Stimulated activated CD4-positive, alpha-beta T cell treated with anti-CD3 and anti-CD28 coated beads, TNF-alpha, amount 100 ng/mL, for 48 hours (primary cell): ENCODE measurements around the gene NDEL1.
A peak's percentile ranks its signal among the peaks of the same experiment; 100 is the strongest.

Experiments
- DNase-seq, 3 donors: peaks; one replicate each; pipeline ENCODE4 v3.0.0-alpha.2; 2020; ENCODE audit warnings: low read depth in 3 of 3

The NDEL1 gene

GRCh38 chr17:8413938-8414337 lies 21.7 kb upstream of the NDEL1 start:
- no peak for DNase-seq

GRCh38 chr17:8417806-8418205 lies 17.9 kb upstream of the NDEL1 start:
- no peak for DNase-seq

GRCh38 chr17:8418471-8418870 lies 17.2 kb upstream of the NDEL1 start:
- DNase-seq = no peak

- no peak for DNase-seq
Measured at GRCh38 chr17:8419305-8419704, 16.4 kb upstream of the NDEL1 start.

- DNase-seq = no peak
Measured at GRCh38 chr17:8420041-8420934, 15.4 kb upstream of the NDEL1 start.

GRCh38 chr17:8421571-8421970 lies 14.1 kb upstream of the NDEL1 start:
- DNase-seq = no peak

- no peak for DNase-seq
Measured at GRCh38 chr17:8426094-8426720, 9.5 kb upstream of the NDEL1 start.

- DNase-seq = no peak
Measured at GRCh38 chr17:8426802-8427201, 8.9 kb upstream of the NDEL1 start.

- no peak for DNase-seq
Measured at GRCh38 chr17:8430966-8431365, 4.7 kb upstream of the NDEL1 start.

- DNase-seq = peak; percentile 32 to 60 (median 32)
Measured at GRCh38 chr17:8436169-8436843, 622 bp downstream of the NDEL1 start.

GRCh38 chr17:8436844-8437171 lies 1.1 kb downstream of the NDEL1 start:
- no peak for DNase-seq

GRCh38 chr17:8438441-8438840 lies 2.8 kb downstream of the NDEL1 start:
- no peak for DNase-seq

GRCh38 chr17:8439681-8440080 lies 4.0 kb downstream of the NDEL1 start:
- DNase-seq = no peak

GRCh38 chr17:8441690-8442089 lies 6.0 kb downstream of the NDEL1 start:
- no peak for DNase-seq

GRCh38 chr17:8442310-8442709 lies 6.6 kb downstream of the NDEL1 start:
- DNase-seq = no peak

- no peak for DNase-seq
Measured at GRCh38 chr17:8443756-8444155, 8.1 kb downstream of the NDEL1 start.

- no peak for DNase-seq
Measured at GRCh38 chr17:8444494-8444893, 8.8 kb downstream of the NDEL1 start.

- no peak for DNase-seq
Measured at GRCh38 chr17:8445536-8445935, 9.9 kb downstream of the NDEL1 start.

- DNase-seq = no peak
Measured at GRCh38 chr17:8447799-8448198, 12.1 kb downstream of the NDEL1 start.

- no peak for DNase-seq
Measured at GRCh38 chr17:8448310-8448709, 12.6 kb downstream of the NDEL1 start.

GRCh38 chr17:8451933-8452614 lies 16.4 kb downstream of the NDEL1 start:
- DNase-seq = no peak

- no peak for DNase-seq
Measured at GRCh38 chr17:8453326-8453725, 17.6 kb downstream of the NDEL1 start.
